Measurements from ENCODE around the gene DENND1A.

DNA sequence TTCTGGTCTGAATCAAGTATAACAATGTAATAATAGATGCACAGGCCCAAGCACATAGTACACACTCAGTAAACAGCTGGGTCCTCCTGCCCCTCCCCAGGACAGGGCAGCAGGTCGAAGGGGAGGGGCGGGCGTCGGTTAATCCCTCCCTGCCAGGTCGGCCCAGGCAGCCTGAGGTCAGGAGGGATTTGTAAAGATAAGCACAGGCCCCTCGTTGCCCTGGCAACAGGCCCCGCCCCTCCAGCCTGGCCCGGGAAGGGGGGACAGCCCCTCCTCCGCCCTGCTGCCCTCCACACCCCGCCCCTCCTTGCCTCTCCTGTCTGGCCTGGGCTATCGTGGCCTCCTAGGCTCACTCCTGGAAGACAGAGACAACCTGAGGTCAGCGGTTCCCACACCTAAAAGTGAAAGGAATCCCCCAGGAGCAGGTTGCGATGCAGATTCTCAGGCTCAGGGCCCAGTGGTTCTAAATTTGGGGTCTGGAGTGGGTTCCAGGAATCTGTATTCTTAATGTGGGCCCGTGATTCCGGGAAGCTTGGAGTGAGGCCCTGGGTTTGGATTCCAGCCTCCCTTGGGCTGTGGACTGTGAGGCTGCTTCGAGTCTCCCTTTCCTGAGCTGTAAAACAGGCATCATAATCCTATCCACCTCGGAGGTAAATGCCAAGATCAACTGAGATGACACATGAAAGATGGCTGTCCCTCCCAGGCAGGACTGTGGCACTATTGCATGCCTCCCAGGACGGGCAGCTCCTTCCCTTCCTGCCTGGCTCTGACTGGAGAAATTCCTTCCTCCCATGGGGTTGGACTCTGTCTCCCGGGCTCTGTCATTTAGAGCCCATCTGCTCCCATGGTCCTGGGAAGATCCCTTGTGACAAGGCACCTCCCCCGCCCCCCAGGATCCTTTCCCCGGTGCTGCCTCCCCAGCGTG, 569.5 kb downstream of the DENND1A start:
- TF ChIP-seq CTCF (IDR thresholded peaks at IDR 0.05), result no peak
- no peak for TF ChIP-seq POLR2A (IDR thresholded peaks at IDR 0.05)
- no peak for TF ChIP-seq EP300 (IDR thresholded peaks at IDR 0.05)
- no peak for TF ChIP-seq POLR2AphosphoS5 (IDR thresholded peaks at IDR 0.05)
